Endothelial cell (in vitro differentiated cells): Measurements from ENCODE around the gene RPL38. TPM values are rescaled to one million over a fixed set of nuclear protein-coding genes. Genes with fewer than 3 reads are reported as not detected.

ENCODE experiments used
- DNase-seq: peaks from one replicate; pipeline ENCODE4 v3.0.0; 2021; ENCODE audit warnings: low spot score
- H3K27ac Mint-ChIP-seq: one replicate; pipeline ENCODE4 v1.8.0; 2021; ENCODE audit warnings: mixed read lengths, inconsistent platforms; ENCODE audit not compliant: unreplicated experiment
- H3K27me3 Mint-ChIP-seq: one replicate; pipeline ENCODE4 v1.8.0; 2021; ENCODE audit warnings: mild to moderate bottlenecking, moderate library complexity, mixed read lengths, inconsistent platforms; ENCODE audit not compliant: unreplicated experiment
- H3K36me3 Mint-ChIP-seq: one replicate; pipeline ENCODE4 v1.8.0; 2021; ENCODE audit warnings: mild to moderate bottlenecking, low read depth, mixed read lengths, inconsistent platforms; ENCODE audit not compliant: unreplicated experiment
- H3K4me1 Mint-ChIP-seq: one replicate; pipeline ENCODE4 v1.8.0; 2021; ENCODE audit warnings: mild to moderate bottlenecking, mixed read lengths, inconsistent platforms; ENCODE audit not compliant: unreplicated experiment
- H3K4me3 Mint-ChIP-seq: one replicate; pipeline ENCODE4 v1.8.0; 2021; ENCODE audit warnings: mild to moderate bottlenecking, mixed read lengths, inconsistent platforms; ENCODE audit not compliant: unreplicated experiment
- H3K9me3 Mint-ChIP-seq: one replicate; pipeline ENCODE4 v1.8.0; 2021; ENCODE audit warnings: mixed read lengths, inconsistent platforms; ENCODE audit not compliant: unreplicated experiment
- total RNA-seq: library from RNA; stranded (reverse); fragmentation: NEBNext Ultra II Directional; extraction: Animal tissue kit (Norgen Biotek cat#: 25700); gene quantifications from one replicate; pipeline ENCODE4 v1.2.1, GENCODE V29; 2021; ENCODE audit not compliant: unreplicated experiment
- TF ChIP-seq, protein P1 (sequence below): fragments of 200-600 bp; sonication (generic); IDR thresholded peaks from one replicate; pipeline ENCODE4 v1.5.0; 2021; ENCODE audit warnings: antibody characterized with exemption; ENCODE audit not compliant: unreplicated experiment

The RPL38 gene
- total RNA-seq, 1 donor from 2014 or later: 1,802 TPM

GRCh38 chr17:74196541-74197317 lies 6.7 kb upstream of the RPL38 start:
- H3K4me1 Mint-ChIP-seq: peaks cover 12% of the 10 kb centered on the region
- H3K9me3 Mint-ChIP-seq: no peaks in the 10 kb centered on the region
- no peak overlapping the region for H3K27ac Mint-ChIP-seq
- no peak for DNase-seq
- H3K4me3 Mint-ChIP-seq: no peak overlapping the region
- peaks cover 19% of the 10 kb centered on the region for H3K27me3 Mint-ChIP-seq
- no peaks in the 10 kb centered on the region for H3K36me3 Mint-ChIP-seq
- TF ChIP-seq, protein P1, sequence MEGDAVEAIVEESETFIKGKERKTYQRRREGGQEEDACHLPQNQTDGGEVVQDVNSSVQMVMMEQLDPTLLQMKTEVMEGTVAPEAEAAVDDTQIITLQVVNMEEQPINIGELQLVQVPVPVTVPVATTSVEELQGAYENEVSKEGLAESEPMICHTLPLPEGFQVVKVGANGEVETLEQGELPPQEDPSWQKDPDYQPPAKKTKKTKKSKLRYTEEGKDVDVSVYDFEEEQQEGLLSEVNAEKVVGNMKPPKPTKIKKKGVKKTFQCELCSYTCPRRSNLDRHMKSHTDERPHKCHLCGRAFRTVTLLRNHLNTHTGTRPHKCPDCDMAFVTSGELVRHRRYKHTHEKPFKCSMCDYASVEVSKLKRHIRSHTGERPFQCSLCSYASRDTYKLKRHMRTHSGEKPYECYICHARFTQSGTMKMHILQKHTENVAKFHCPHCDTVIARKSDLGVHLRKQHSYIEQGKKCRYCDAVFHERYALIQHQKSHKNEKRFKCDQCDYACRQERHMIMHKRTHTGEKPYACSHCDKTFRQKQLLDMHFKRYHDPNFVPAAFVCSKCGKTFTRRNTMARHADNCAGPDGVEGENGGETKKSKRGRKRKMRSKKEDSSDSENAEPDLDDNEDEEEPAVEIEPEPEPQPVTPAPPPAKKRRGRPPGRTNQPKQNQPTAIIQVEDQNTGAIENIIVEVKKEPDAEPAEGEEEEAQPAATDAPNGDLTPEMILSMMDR: no peak

DNA sequence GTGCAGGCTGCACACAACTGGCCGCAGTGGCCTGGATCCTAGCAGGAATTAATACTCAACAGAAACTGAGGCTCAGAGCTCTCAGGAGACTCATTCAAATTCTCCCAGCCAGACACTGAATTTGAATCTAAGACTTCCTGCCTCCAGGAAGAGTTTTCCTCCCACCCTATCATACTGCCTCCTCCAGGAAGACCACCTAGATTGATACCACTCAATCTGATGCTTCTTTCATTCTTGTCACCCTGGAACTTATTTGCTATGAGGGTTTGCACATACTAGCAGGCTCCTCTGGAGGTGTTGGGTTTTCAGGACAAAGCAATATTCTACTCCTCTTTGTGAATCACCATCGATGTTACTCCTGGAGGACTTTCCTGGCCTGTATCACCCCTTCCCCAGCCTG lies 5.7 kb upstream of the RPL38 start:
- Mint-ChIP-seq H3K27ac (no peak overlapping the region), H3K4me3 (no peak overlapping the region), H3K27me3 (peaks cover 19% of the 10 kb centered on the region), H3K4me1 (peaks cover 12% of the 10 kb centered on the region), H3K36me3 (no peaks in the 10 kb centered on the region), H3K9me3 (no peaks in the 10 kb centered on the region)
- DNase-seq: no peak
- TF ChIP-seq, protein P1: no peak

GRCh38 chr17:74198694-74199093 lies 4.8 kb upstream of the RPL38 start:
- TF ChIP-seq, protein P1: no peak
- no peaks in the 10 kb centered on the region for H3K9me3 Mint-ChIP-seq
- H3K27me3 Mint-ChIP-seq: peaks cover 25% of the 10 kb centered on the region
- no peak for DNase-seq
- no peak overlapping the region for H3K4me3 Mint-ChIP-seq
- peaks cover 3% of the 10 kb centered on the region for H3K36me3 Mint-ChIP-seq
- no peak overlapping the region for H3K27ac Mint-ChIP-seq
- H3K4me1 Mint-ChIP-seq: peaks cover 20% of the 10 kb centered on the region

- Mint-ChIP-seq H3K4me1 (peaks cover 17% of the 10 kb centered on the region), H3K9me3 (no peaks in the 10 kb centered on the region), H3K4me3 (no peak overlapping the region), H3K27me3 (peaks cover 25% of the 10 kb centered on the region), H3K27ac (no peak overlapping the region), H3K36me3 (peaks cover 3% of the 10 kb centered on the region)
- peak; percentile 87 for DNase-seq
- TF ChIP-seq, protein P1: peak; percentile 96
Measured at GRCh38 chr17:74199306-74200092, 4.0 kb upstream of the RPL38 start.

GRCh38 chr17:74200112-74200511 lies 3.4 kb upstream of the RPL38 start:
- Mint-ChIP-seq H3K27ac (no peak overlapping the region), H3K9me3 (no peaks in the 10 kb centered on the region), H3K4me3 (no peak overlapping the region), H3K27me3 (peaks cover 25% of the 10 kb centered on the region), H3K36me3 (peaks cover 7% of the 10 kb centered on the region), H3K4me1 (peaks cover 20% of the 10 kb centered on the region)
- TF ChIP-seq, protein P1: no peak
- no peak for DNase-seq
